Ishikawa (cell line): Measurements from ENCODE around the gene FOXP4.

Experiments
- CEBPB ChIP-seq: IDR thresholded peaks from 2 replicates; pipeline ENCODE4 v1.6.1; 2012
- CREB1 ChIP-seq: IDR thresholded peaks from 2 replicates; pipeline ENCODE4 v1.6.1; 2012; ENCODE audit warnings: low read depth
- EGR1 ChIP-seq: IDR thresholded peaks from 2 replicates; pipeline ENCODE4 v1.6.1; 2012
- EP300 ChIP-seq: IDR thresholded peaks from 2 replicates; pipeline ENCODE4 v1.6.1; 2012; ENCODE audit warnings: borderline replicate concordance
- FOXM1 ChIP-seq: IDR thresholded peaks from 2 replicates; pipeline ENCODE4 v1.6.1; 2012; ENCODE audit warnings: low read depth, borderline replicate concordance
- MAX ChIP-seq: IDR thresholded peaks from 2 replicates; pipeline ENCODE4 v1.6.1; 2012
- NFIC ChIP-seq: IDR thresholded peaks from 2 replicates; pipeline ENCODE4 v1.6.1; 2012
- RAD21 ChIP-seq: IDR thresholded peaks from 2 replicates; pipeline ENCODE4 v1.6.1; 2012; ENCODE audit warnings: low read depth
- REST ChIP-seq: IDR thresholded peaks from 2 replicates; pipeline ENCODE4 v1.6.1; 2012; ENCODE audit warnings: low read depth, mild to moderate bottlenecking
- TAF1 ChIP-seq: IDR thresholded peaks from 2 replicates; pipeline ENCODE4 v1.6.1; 2012; ENCODE audit warnings: low read depth, mild to moderate bottlenecking
- TCF12 ChIP-seq: IDR thresholded peaks from 2 replicates; pipeline ENCODE4 v1.6.1; 2012; ENCODE audit warnings: low read depth
- TEAD4 ChIP-seq: IDR thresholded peaks from 2 replicates; pipeline ENCODE4 v1.6.1; 2012
- USF1 ChIP-seq: IDR thresholded peaks from 2 replicates; pipeline ENCODE4 v1.6.1; 2012
- YY1 ChIP-seq: IDR thresholded peaks from 2 replicates; pipeline ENCODE4 v1.6.1; 2012; ENCODE audit warnings: low read depth
- ZBTB7A ChIP-seq: IDR thresholded peaks from 2 replicates; pipeline ENCODE4 v1.6.1; 2012; ENCODE audit warnings: low read depth

FOXP4 gene

GRCh38 chr6:41626917-41627316 lies 80.7 kb downstream of the FOXP4 start:
- no peak for TF ChIP-seq ZBTB7A
- TF ChIP-seq REST = no peak
- TF ChIP-seq TAF1 = no peak
- no peak for TF ChIP-seq USF1
- no peak for TF ChIP-seq EP300
- no peak for TF ChIP-seq YY1
- no peak for TF ChIP-seq FOXM1
- TF ChIP-seq EGR1 = no peak

- TF ChIP-seq EGR1 = no peak
- no peak for TF ChIP-seq YY1
- no peak for TF ChIP-seq ZBTB7A
- TF ChIP-seq EP300 = no peak
- no peak for TF ChIP-seq RAD21
- TF ChIP-seq MAX = no peak
- TF ChIP-seq USF1 = no peak
- TF ChIP-seq NFIC = no peak
- TF ChIP-seq FOXM1 = no peak
- TF ChIP-seq REST = no peak
- no peak for TF ChIP-seq TCF12
- no peak for TF ChIP-seq CREB1
- no peak for TF ChIP-seq CEBPB
- TF ChIP-seq TAF1 = no peak
- no peak for TF ChIP-seq TEAD4
Observed at GRCh38 chr6:41629128-41629527, 82.9 kb downstream of the FOXP4 start.

- TF ChIP-seq NFIC = no peak
- TF ChIP-seq MAX = no peak
- no peak for TF ChIP-seq ZBTB7A
- no peak for TF ChIP-seq YY1
- no peak for TF ChIP-seq TCF12
- no peak for TF ChIP-seq TAF1
- no peak for TF ChIP-seq FOXM1
- no peak for TF ChIP-seq RAD21
- TF ChIP-seq REST = no peak
- no peak for TF ChIP-seq EP300
- no peak for TF ChIP-seq USF1
- no peak for TF ChIP-seq CEBPB
- no peak for TF ChIP-seq EGR1
- no peak for TF ChIP-seq TEAD4
- no peak for TF ChIP-seq CREB1
Observed at GRCh38 chr6:41630069-41630468, 83.9 kb downstream of the FOXP4 start.

- TF ChIP-seq RAD21 (no peak), ZBTB7A (no peak), EP300 (no peak), MAX (no peak), TAF1 (no peak), CREB1 (no peak), TEAD4 (no peak), EGR1 (no peak), YY1 (no peak)
Observed at GRCh38 chr6:41630946-41631345, 84.8 kb downstream of the FOXP4 start.
